GM10266 (cell line): Measurements from ENCODE around the gene C1QB.

Source experiments
- DNase-seq: peaks from one replicate; pipeline ENCODE4 v3.0.0; 2012; ENCODE audit errors: extremely low spot score
- CTCF ChIP-seq: IDR thresholded peaks from 2 replicates; pipeline ENCODE4 v1.5.1; 2012; ENCODE audit warnings: mild to moderate bottlenecking, low read depth; ENCODE audit not compliant: control insufficient read depth, insufficient read depth; ENCODE audit errors: missing control alignments

The C1QB gene

GRCh38 chr1:22709227-22709626 is 56.2 kb downstream of the C1QB start:
- no peak for DNase-seq

GRCh38 chr1:22709891-22710700 is 57.1 kb downstream of the C1QB start:
- no peak for TF ChIP-seq CTCF
- DNase-seq: peak; percentile 40

More at GRCh38 chr1:22709227-22709626, 56.2 kb downstream of the C1QB start:
- no peak for TF ChIP-seq CTCF

GRCh38 chr1:22710701-22711049 is 57.6 kb downstream of the C1QB start, which contains the start of gene EPHB2:
TSS of gene EPHB2 (plus strand) at chr1:22710839. CDS start at chr1:22710983, 144 bp downstream.
- peak; percentile 55 for DNase-seq
- no peak for TF ChIP-seq CTCF

GRCh38 chr1:22711071-22711470 is 58.0 kb downstream of the C1QB start:
- peak; percentile 47 for DNase-seq
- TF ChIP-seq CTCF: no peak
